Prostate gland (tissue), 2 donors: Measurements from ENCODE around the gene RAPSN. TPM values are rescaled to one million over a fixed set of nuclear protein-coding genes. Genes with fewer than 3 reads are reported as not detected.

Experiments
- DNase-seq: peaks from one replicate; pipeline ENCODE4 v3.0.0-alpha.2; 2019; ENCODE audit warnings: low spot score
- H3K27ac ChIP-seq, 2 donors: fragments of 200-600 bp; sonication (generic); 2 replicates each; pipeline ENCODE4 v1.5.1; 2017 to 2019
- H3K27me3 ChIP-seq: fragments of 200-600 bp; sonication (generic); replicated peaks from 2 replicates; pipeline ENCODE4 v1.5.1; 2019; ENCODE audit not compliant: insufficient read depth
- H3K36me3 ChIP-seq, 2 donors: fragments of 200-600 bp; sonication (generic); 1 replicate in 1 of 2; 2 replicates in 1 of 2; pipeline versions ENCODE4 v1.5.1 to v1.8.1; 2017 to 2019
- H3K4me1 ChIP-seq: fragments of 200-600 bp; sonication (generic); replicated peaks from 2 replicates; pipeline ENCODE4 v1.5.1; 2019
- H3K4me3 ChIP-seq, 2 donors: fragments of 200-600 bp; sonication (generic); 2 replicates each; pipeline ENCODE4 v1.5.1; 2017 to 2019
- H3K9me3 ChIP-seq: fragments of 200-600 bp; sonication (generic); 2 replicates; pipeline ENCODE4 v1.5.1; 2017
- CTCF ChIP-seq, 4 experiments: fragments of 200-600 bp in 2 of 4; fragments of 450-650 bp in 2 of 4; sonication (generic) in 2 of 4; IDR thresholded peaks; 1 replicate in 3 of 4; 2 replicates in 1 of 4; pipeline ENCODE4 v1.5.1; 2016 to 2019; ENCODE audit warnings: antibody characterized with exemption in 4 of 4, mild to moderate bottlenecking in 2 of 4, moderate library complexity in 2 of 4
- POLR2A ChIP-seq: fragments of 450-650 bp; IDR thresholded peaks from one replicate; pipeline ENCODE4 v1.6.1; 2016; ENCODE audit warnings: antibody characterized with exemption, mild to moderate bottlenecking
- POLR2AphosphoS5 ChIP-seq: sonication (generic); formaldehyde crosslinking; IDR thresholded peaks from one replicate; pipeline ENCODE4 v1.6.1; 2017; ENCODE audit warnings: antibody characterized with exemption
- WGBS: methylation state at CpG from one replicate; pipeline ENCODE4 v1.1.5; 2018; 5-methylcytosine and 5-hydroxymethylcytosine counted together
- intact Hi-C: fragments of 100-400 bp; cut with DNase I; formaldehyde crosslinking; loops from one replicate; pipeline ENCODE4 v1.14.2; 2022
- total RNA-seq, 2 donors: library from RNA; depleted of rRNA; stranded (reverse); fragments of >200 nt; gene quantifications; one replicate each; pipeline ENCODE4 v1.1.0, GENCODE V29; 2016

Gene RAPSN
- total RNA-seq, 2 donors from 2014 or later = 1.3 TPM; not detected in 1

GRCh38 chr11:47489395-47489755, 40.4 kb upstream of the RAPSN start:
- intact Hi-C loops = no loop called here
- no peaks in the 10 kb centered on the region for H3K9me3 ChIP-seq

GRCh38 chr11:47488674-47489394, 39.9 kb upstream of the RAPSN start:
- Histone ChIP-seq H3K27ac (no peak overlapping the region), H3K9me3 (no peaks in the 10 kb centered on the region), H3K36me3 (peaks cover 0 to 11% of the 10 kb centered on the region in 2 donors), H3K27me3 (no peaks in the 10 kb centered on the region), H3K4me3 (no peak overlapping the region), H3K4me1 (no peaks in the 10 kb centered on the region)
- DNase-seq = no peak
- 56% methylated on average over 6 of the region's 6 CpGs for WGBS
- intact Hi-C loops = no loop called here
- no peak for TF ChIP-seq CTCF (IDR thresholded peaks at IDR 0.05)
- no peak for TF ChIP-seq POLR2AphosphoS5
- no peak for TF ChIP-seq POLR2A

More at GRCh38 chr11:47489395-47489755, 40.4 kb upstream of the RAPSN start:
- Histone ChIP-seq H3K4me1 (no peaks in the 10 kb centered on the region), H3K36me3 (peaks cover 0 to 10% of the 10 kb centered on the region in 2 donors), H3K27me3 (no peaks in the 10 kb centered on the region), H3K4me3 (no peak overlapping the region), H3K27ac (no peak overlapping the region)
- 81% methylated on average over 2 of the region's 2 CpGs for WGBS
- TF ChIP-seq CTCF (IDR thresholded peaks at IDR 0.05) = no peak
- no peak for TF ChIP-seq POLR2A
- DNase-seq = no peak

- H3K4me3 ChIP-seq = no peak overlapping the region
- H3K27ac ChIP-seq = no peak overlapping the region
- H3K27me3 ChIP-seq = no peaks in the 10 kb centered on the region
- no peaks in the 10 kb centered on the region for H3K9me3 ChIP-seq
- no peaks in the 10 kb centered on the region for H3K4me1 ChIP-seq
- intact Hi-C loops = no loop called here
- peaks cover 0 to 18% of the 10 kb centered on the region in 2 donors for H3K36me3 ChIP-seq
- DNase-seq = no peak
- WGBS = 73% methylated on average over 3 of the region's 3 CpGs
- TF ChIP-seq CTCF (IDR thresholded peaks at IDR 0.05) (no peak), POLR2AphosphoS5 (no peak), POLR2A (no peak)
Observed at GRCh38 chr11:47488111-47488510, 39.2 kb upstream of the RAPSN start.

GRCh38 chr11:47487421-47487820, 38.5 kb upstream of the RAPSN start:
- WGBS = 92% methylated on average over 2 of the region's 2 CpGs
- Histone ChIP-seq H3K4me3 (no peak overlapping the region), H3K27ac (no peak overlapping the region), H3K36me3 (peaks cover 0 to 25% of the 10 kb centered on the region in 2 donors), H3K9me3 (no peaks in the 10 kb centered on the region), H3K27me3 (no peaks in the 10 kb centered on the region), H3K4me1 (no peaks in the 10 kb centered on the region)
- intact Hi-C loops = no loop called here
- TF ChIP-seq CTCF (IDR thresholded peaks at IDR 0.05) (no peak), POLR2A (no peak), POLR2AphosphoS5 (no peak)
- DNase-seq = no peak

GRCh38 chr11:47485107-47485506, 36.2 kb upstream of the RAPSN start:
- no peak overlapping the region for H3K4me3 ChIP-seq
- H3K27ac ChIP-seq = no peak overlapping the region
- DNase-seq = no peak
- WGBS = 91% methylated on average over 7 of the region's 7 CpGs
- intact Hi-C loops = no loop called here
- no peaks in the 10 kb centered on the region for H3K27me3 ChIP-seq
- no peaks in the 10 kb centered on the region for H3K4me1 ChIP-seq
- H3K36me3 ChIP-seq = peaks cover 0 to 25% of the 10 kb centered on the region in 2 donors
- TF ChIP-seq POLR2A = no peak
- TF ChIP-seq CTCF (IDR thresholded peaks at IDR 0.05) = no peak
- TF ChIP-seq POLR2AphosphoS5 = no peak
- H3K9me3 ChIP-seq = no peaks in the 10 kb centered on the region
